ENCODE results near the gene GALNT12.

- TF ChIP-seq CTCF (IDR thresholded peaks at IDR 0.05) (no peak), EZH2 (IDR thresholded peaks at IDR 0.05) (no peak), EZH2phosphoT487 (IDR thresholded peaks at IDR 0.05) (no peak)
These were observed 67.3 kb downstream of the GALNT12 start for GRCh38 chr9:98874721-98875255.

Measured in neural progenitor cell (in vitro differentiated cells).